Right atrium auricular region (tissue), 2 donors: ENCODE measurements around the gene ELF1. TPM values are rescaled to one million over a fixed set of nuclear protein-coding genes. Genes with fewer than 3 reads are reported as not detected.
A peak's percentile ranks its signal among the peaks of the same experiment; 100 is the strongest.

ENCODE experiments used
- DNase-seq: peaks from one replicate; pipeline ENCODE4 v3.0.0-alpha.2; 2019; ENCODE audit warnings: low spot score
- H3K27ac ChIP-seq, 2 donors: fragments of 200-600 bp; sonication (generic); 1 replicate in 1 of 2; 2 replicates in 1 of 2; pipeline ENCODE4 v1.5.1; 2016 to 2019
- H3K27me3 ChIP-seq, 2 donors: fragments of 200-600 bp; sonication (generic); one replicate each; pipeline versions ENCODE4 v1.5.1 to v1.6.0; 2017 to 2019
- H3K36me3 ChIP-seq: fragments of 200-600 bp; sonication (generic); one replicate; pipeline ENCODE4 v1.5.1; 2016
- H3K4me1 ChIP-seq, 2 donors: fragments of 200-600 bp; sonication (generic); one replicate each; pipeline versions ENCODE4 v1.5.1 to v1.6.0; 2017 to 2019
- H3K4me3 ChIP-seq, 2 donors: fragments of 200-600 bp; sonication (generic); 1 replicate in 1 of 2; 2 replicates in 1 of 2; pipeline ENCODE4 v1.5.1; 2017 to 2019; ENCODE audit warnings: mild to moderate bottlenecking in 1 of 2, moderate library complexity in 1 of 2
- H3K9me3 ChIP-seq, 2 donors: fragments of 200-600 bp; sonication (generic); one replicate each; pipeline ENCODE4 v1.5.1; 2019
- CTCF ChIP-seq, 2 donors: fragments of 200-600 bp; sonication (generic); IDR thresholded peaks; one replicate each; pipeline ENCODE4 v1.5.1; 2019; ENCODE audit warnings: antibody characterized with exemption in 2 of 2
- total RNA-seq, 2 donors: library from RNA; depleted of rRNA; stranded (reverse); fragments of >200 nt; gene quantifications; one replicate each; pipeline ENCODE4 v1.1.0, GENCODE V29; 2016

Gene ELF1
- total RNA-seq: 10 to 100 TPM; 39.1 to 54.2 TPM

GRCh38 chr13:41019011-41019487 is at the start of gene ELF1:
Gene ELF1, minus strand, starts transcription at chr13:41019316. Its CDS starts 37,262 bp downstream, at chr13:40982054.
- Histone ChIP-seq H3K27ac (peak within 1 kb of the TSS; percentile 68 to 78), H3K36me3 (no peaks in the 10 kb centered on the region), H3K4me1 (peaks cover 0 to 45% of the 10 kb centered on the region in 2 donors), H3K27me3 (no peaks in the 10 kb centered on the region), H3K4me3 (peak within 1 kb of the TSS; percentile 5 to 11), H3K9me3 (no peaks in the 10 kb centered on the region)
- DNase-seq: no peak
- TF ChIP-seq CTCF (IDR thresholded peaks at IDR 0.05): no peak

- Histone ChIP-seq H3K36me3 (peaks cover 49% of the 10 kb centered on the region), H3K4me3 (no peak overlapping the region), H3K27ac (peak overlapping the region; percentile 98)
These were observed 46.0 kb upstream of the ELF1 start for GRCh38 chr13:41065078-41065477.

GRCh38 chr13:41064493-41064892 is 45.4 kb upstream of the ELF1 start:
- Histone ChIP-seq H3K4me3 (no peak overlapping the region), H3K36me3 (peaks cover 43% of the 10 kb centered on the region), H3K27me3 (no peaks in the 10 kb centered on the region), H3K9me3 (no peaks in the 10 kb centered on the region), H3K27ac (peak overlapping the region; percentile 98), H3K4me1 (peaks cover 0 to 38% of the 10 kb centered on the region in 2 donors)
- no peak for DNase-seq
- no peak for TF ChIP-seq CTCF (IDR thresholded peaks at IDR 0.05)

More at GRCh38 chr13:41065078-41065477, 46.0 kb upstream of the ELF1 start:
- Histone ChIP-seq H3K27me3 (no peaks in the 10 kb centered on the region), H3K4me1 (peaks cover 0 to 38% of the 10 kb centered on the region in 2 donors), H3K9me3 (no peaks in the 10 kb centered on the region)
- DNase-seq: no peak
- TF ChIP-seq CTCF (IDR thresholded peaks at IDR 0.05): no peak

- H3K4me1 ChIP-seq: peaks cover 0 to 55% of the 10 kb centered on the region in 2 donors
- no peaks in the 10 kb centered on the region for H3K9me3 ChIP-seq
- peak overlapping the region; percentile 98 for H3K27ac ChIP-seq
- TF ChIP-seq CTCF (IDR thresholded peaks at IDR 0.05): no peak
- H3K36me3 ChIP-seq: peaks cover 20% of the 10 kb centered on the region
- peak; percentile 72 for DNase-seq
- H3K27me3 ChIP-seq: no peaks in the 10 kb centered on the region
- peak overlapping the region; percentile 66 to 77 for H3K4me3 ChIP-seq
These were observed 43.1 kb upstream of the ELF1 start for GRCh38 chr13:41061914-41062837.

- peaks cover 0 to 64% of the 10 kb centered on the region in 2 donors for H3K4me1 ChIP-seq
- no peaks in the 10 kb centered on the region for H3K9me3 ChIP-seq
- no peaks in the 10 kb centered on the region for H3K27me3 ChIP-seq
- H3K27ac ChIP-seq: peak within 1 kb of the TSS; percentile 98
- H3K4me3 ChIP-seq: peak within 1 kb of the TSS; percentile 66 to 77
- peak in 1 of 2 donors; percentile 25 for TF ChIP-seq CTCF (IDR thresholded peaks at IDR 0.05)
- peaks cover 11% of the 10 kb centered on the region for H3K36me3 ChIP-seq
- peak; percentile 92 for DNase-seq
These were observed 42.2 kb upstream of the ELF1 start, which contains the start of gene WBP4 for GRCh38 chr13:41061075-41061913. Gene WBP4, plus strand, starts transcription at chr13:41061509. Its CDS starts 165 bp downstream, at chr13:41061674.
